Measurements from ENCODE around the gene NFATC2. TPM values are rescaled to one million over a fixed set of nuclear protein-coding genes. Genes with fewer than 3 reads are reported as not detected.

The NFATC2 gene
- total RNA-seq, 1 donor = 0.36 TPM

DNA sequence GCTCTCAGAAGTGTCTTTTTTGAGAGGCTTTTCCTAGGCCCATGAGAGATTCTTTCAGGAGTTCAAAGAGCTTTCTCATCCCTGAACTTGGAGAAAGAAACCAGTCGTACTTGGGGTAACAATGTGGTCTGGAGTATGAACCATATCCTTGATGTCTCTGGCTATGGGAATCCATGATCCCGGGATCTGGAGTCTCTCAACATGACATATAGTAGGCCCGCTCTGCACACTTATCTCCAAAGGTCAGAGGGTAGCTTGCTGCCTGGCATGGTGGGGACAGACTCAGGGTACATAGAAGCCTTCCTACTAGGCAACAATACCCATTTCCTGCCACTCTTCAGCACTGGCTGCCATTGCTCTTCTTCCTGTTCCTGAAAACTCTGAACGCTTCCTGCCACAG, 42.2 kb upstream of the NFATC2 start:
- no peak overlapping the region for H3K4me3 ChIP-seq (ENCODE audit: low read depth, low read length)
- DNase-seq (ENCODE audit: low read depth) = no peak
- TF ChIP-seq, protein P1, sequence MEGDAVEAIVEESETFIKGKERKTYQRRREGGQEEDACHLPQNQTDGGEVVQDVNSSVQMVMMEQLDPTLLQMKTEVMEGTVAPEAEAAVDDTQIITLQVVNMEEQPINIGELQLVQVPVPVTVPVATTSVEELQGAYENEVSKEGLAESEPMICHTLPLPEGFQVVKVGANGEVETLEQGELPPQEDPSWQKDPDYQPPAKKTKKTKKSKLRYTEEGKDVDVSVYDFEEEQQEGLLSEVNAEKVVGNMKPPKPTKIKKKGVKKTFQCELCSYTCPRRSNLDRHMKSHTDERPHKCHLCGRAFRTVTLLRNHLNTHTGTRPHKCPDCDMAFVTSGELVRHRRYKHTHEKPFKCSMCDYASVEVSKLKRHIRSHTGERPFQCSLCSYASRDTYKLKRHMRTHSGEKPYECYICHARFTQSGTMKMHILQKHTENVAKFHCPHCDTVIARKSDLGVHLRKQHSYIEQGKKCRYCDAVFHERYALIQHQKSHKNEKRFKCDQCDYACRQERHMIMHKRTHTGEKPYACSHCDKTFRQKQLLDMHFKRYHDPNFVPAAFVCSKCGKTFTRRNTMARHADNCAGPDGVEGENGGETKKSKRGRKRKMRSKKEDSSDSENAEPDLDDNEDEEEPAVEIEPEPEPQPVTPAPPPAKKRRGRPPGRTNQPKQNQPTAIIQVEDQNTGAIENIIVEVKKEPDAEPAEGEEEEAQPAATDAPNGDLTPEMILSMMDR (IDR thresholded peaks at IDR 0.05; ENCODE audit: insufficient read depth, low read length) = no peak

DNA sequence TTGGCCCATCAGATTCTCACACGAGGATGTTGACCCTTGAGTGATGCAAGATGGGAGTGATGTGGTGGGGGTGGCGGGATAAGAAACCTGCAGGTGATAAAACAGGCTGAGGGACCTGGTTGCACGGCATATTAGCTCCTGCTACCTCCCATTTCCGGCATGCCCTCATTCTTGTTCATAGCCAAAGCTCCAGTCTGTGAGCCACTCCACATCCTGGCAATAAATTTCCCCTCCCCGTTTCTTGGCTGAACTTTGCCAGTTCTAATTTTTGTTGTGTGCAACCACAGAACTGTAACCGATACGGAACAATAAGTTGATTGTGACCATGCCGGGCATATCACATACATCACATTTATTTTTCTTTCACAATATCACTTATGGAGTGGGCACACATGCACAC, 41.6 kb upstream of the NFATC2 start:
- TF ChIP-seq, protein P1 (IDR thresholded peaks at IDR 0.05; ENCODE audit: insufficient read depth, low read length) = no peak
- no peak for DNase-seq (ENCODE audit: low read depth)
- H3K4me3 ChIP-seq (ENCODE audit: low read depth, low read length) = no peak overlapping the region

- DNase-seq (ENCODE audit: low read depth) = no peak
- H3K4me3 ChIP-seq (ENCODE audit: low read depth, low read length) = no peak overlapping the region
- TF ChIP-seq, protein P1 (IDR thresholded peaks at IDR 0.05; ENCODE audit: insufficient read depth, low read length) = no peak
Measured at GRCh38 chr20:51583499-51583898, 41.0 kb upstream of the NFATC2 start.

DNA sequence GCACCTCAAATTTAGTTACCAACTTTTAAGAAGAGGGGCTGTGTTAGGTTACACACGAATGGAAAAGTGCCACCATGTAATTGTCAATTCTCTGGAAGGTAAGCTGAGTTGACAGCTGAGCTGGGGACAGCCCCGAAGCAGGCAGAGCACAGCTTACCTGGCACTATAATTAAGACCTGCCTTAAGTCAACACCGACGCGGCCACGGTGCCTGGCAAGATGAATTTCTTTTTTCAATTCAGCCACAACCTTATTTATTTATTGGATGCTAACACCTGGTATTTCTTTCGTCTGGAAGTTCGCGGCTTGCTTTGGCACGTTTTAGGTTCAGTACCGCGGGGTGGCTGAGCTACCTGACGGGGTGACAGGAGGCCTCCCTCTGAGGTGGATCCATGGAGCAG, 40.6 kb upstream of the NFATC2 start:
- no peak overlapping the region for H3K4me3 ChIP-seq (ENCODE audit: low read depth, low read length)
- TF ChIP-seq, protein P1 (IDR thresholded peaks at IDR 0.05; ENCODE audit: insufficient read depth, low read length) = no peak
- no peak for DNase-seq (ENCODE audit: low read depth)

GRCh38 chr20:51581571-51581970, 39.1 kb upstream of the NFATC2 start:
- no peak overlapping the region for H3K4me3 ChIP-seq (ENCODE audit: low read depth, low read length)
- TF ChIP-seq, protein P1 (IDR thresholded peaks at IDR 0.05; ENCODE audit: insufficient read depth, low read length) = no peak
- no peak for DNase-seq (ENCODE audit: low read depth)

DNA sequence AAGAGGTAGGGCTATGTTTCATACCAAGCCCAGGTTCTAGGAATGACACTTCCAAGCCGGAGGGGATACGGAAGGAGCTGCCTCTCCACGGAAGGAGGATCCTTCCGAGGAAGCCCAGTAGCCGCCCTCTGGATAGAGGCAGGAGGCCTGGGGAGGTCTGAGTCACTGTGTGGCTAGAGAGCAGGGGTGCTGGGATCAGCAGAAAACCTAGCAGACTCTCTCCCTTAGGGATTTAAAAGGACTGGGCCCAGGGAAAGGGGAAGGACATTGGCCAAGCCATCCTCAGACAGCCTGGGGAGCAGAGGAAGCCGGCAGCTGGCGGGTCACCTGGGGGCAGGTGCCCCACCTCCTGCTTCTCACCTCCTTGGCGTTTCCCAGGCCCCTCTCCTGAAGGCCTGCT, 36.6 kb upstream of the NFATC2 start:
- no peak for DNase-seq (ENCODE audit: low read depth)
- TF ChIP-seq, protein P1 (IDR thresholded peaks at IDR 0.05; ENCODE audit: insufficient read depth, low read length) = no peak
- no peak overlapping the region for H3K4me3 ChIP-seq (ENCODE audit: low read depth, low read length)

- no peak for DNase-seq (ENCODE audit: low read depth)
- no peak overlapping the region for H3K4me3 ChIP-seq (ENCODE audit: low read depth, low read length)
- TF ChIP-seq, protein P1 (IDR thresholded peaks at IDR 0.05; ENCODE audit: insufficient read depth, low read length) = no peak
Measured at GRCh38 chr20:51578145-51578459, 35.6 kb upstream of the NFATC2 start.
